Upper lobe of right lung (tissue), 1 donor: ENCODE measurements around the gene GLRX3. TPM values are rescaled to one million over a fixed set of nuclear protein-coding genes. Genes with fewer than 3 reads are reported as not detected.

ENCODE experiments used
- ATAC-seq: fragments of 200-7000 bp; cut with Tn5 transposase; one replicate; pipeline ENCODE4 v1.9.1; 2020; ENCODE audit warnings: mild to moderate bottlenecking, moderate library complexity
- DNase-seq: peaks from one replicate; pipeline ENCODE4 v3.0.0-alpha.2; 2020
- H3K27ac ChIP-seq: fragments of 200-600 bp; one replicate; pipeline ENCODE4 v1.8.0; 2022
- H3K27me3 ChIP-seq: fragments of 200-600 bp; one replicate; pipeline ENCODE4 v1.8.0; 2022; ENCODE audit warnings: mild to moderate bottlenecking
- H3K36me3 ChIP-seq: fragments of 200-600 bp; one replicate; pipeline ENCODE4 v1.8.0; 2022
- H3K4me1 ChIP-seq: fragments of 200-600 bp; one replicate; pipeline ENCODE4 v1.8.0; 2022
- H3K4me3 ChIP-seq: fragments of 200-600 bp; one replicate; pipeline ENCODE4 v1.8.0; 2022; ENCODE audit warnings: mild to moderate bottlenecking
- H3K9me3 ChIP-seq: fragments of 200-600 bp; one replicate; pipeline ENCODE4 v1.8.0; 2022
- CTCF ChIP-seq: fragments of 200-600 bp; IDR thresholded peaks from one replicate; pipeline ENCODE4 v1.8.0; 2022; ENCODE audit warnings: antibody characterized with exemption
- intact Hi-C: fragments of 100-400 bp; cut with DNase I; formaldehyde crosslinking; loops from one replicate; pipeline ENCODE4 v1.11.0; 2022
- total RNA-seq: library from RNA; stranded (reverse); fragmentation: NEBNext Ultra II Directional; extraction: Animal tissue kit (Norgen Biotek cat#: 25700); gene quantifications from one replicate; pipeline ENCODE4 v1.2.1, GENCODE V29; 2021
- donor health status: DM: no; HTN: yes; CAD: no; lungs with severe emphysema.

Gene GLRX3
- total RNA-seq, 1 donor from 2014 or later: 53.1 TPM

DNA sequence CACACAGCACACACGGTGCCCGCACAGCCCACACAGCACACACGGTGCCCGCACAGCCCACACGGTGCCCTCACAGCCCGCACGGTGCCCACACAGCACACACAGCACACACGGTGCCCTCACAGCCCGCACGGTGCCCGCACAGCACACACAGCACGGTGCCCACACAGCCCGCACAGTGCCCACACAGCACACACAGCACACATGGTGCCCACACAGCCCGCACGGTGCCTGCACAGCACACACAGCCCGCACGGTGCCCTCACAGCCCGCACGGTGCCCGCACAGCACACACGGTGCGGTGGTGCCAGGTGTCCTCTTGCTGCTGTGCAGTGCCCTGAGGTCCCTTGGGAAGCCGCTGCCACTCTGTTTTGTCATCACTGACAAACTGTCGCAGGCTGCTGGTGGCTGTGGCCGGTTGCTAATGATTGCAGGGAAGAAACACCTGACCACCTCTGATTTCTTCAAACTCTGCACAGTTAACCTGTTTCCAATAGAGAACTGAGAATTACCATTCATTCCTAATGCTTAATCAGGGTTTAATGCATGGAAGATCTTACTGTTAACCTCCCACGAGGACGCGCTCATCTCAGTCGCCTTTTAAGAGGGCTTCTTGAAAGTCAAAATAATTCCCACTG is 66.9 kb downstream of the GLRX3 start:
- Histone ChIP-seq H3K27ac (no peak overlapping the region), H3K4me1 (no peaks in the 10 kb centered on the region), H3K4me3 (no peak overlapping the region), H3K27me3 (no peaks in the 10 kb centered on the region), H3K36me3 (no peaks in the 10 kb centered on the region), H3K9me3 (no peaks in the 10 kb centered on the region)
- TF ChIP-seq CTCF: no peak
- intact Hi-C loops: no loop called here
- DNase-seq: no peak
- no peak for ATAC-seq

DNA sequence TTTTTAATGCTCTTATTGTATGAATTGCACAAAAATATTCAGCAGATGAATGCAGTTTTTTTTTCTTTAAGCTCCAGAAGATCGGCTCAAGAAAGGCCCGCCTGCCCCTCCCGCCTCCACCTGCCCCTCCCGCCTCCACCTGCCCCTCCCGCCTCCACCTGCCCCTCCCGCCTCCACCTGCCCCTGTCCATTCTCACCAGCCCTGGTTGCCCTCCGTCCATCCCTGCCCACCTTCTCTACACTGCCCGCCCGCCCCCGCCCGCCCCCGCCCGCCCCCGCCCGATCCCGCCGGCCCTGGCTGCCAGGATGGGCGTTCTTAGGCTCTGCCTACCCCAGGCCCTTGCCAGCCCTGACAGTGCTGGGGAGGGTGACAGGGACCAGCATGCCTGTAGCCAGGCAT is 67.4 kb downstream of the GLRX3 start:
- intact Hi-C loops: no loop called here
- no peaks in the 10 kb centered on the region for H3K36me3 ChIP-seq
- ATAC-seq (no peak), DNase-seq (no peak)
- TF ChIP-seq CTCF: no peak
- no peak overlapping the region for H3K27ac ChIP-seq
- no peak overlapping the region for H3K4me3 ChIP-seq
- H3K9me3 ChIP-seq: no peaks in the 10 kb centered on the region
- no peaks in the 10 kb centered on the region for H3K27me3 ChIP-seq
- no peaks in the 10 kb centered on the region for H3K4me1 ChIP-seq

DNA sequence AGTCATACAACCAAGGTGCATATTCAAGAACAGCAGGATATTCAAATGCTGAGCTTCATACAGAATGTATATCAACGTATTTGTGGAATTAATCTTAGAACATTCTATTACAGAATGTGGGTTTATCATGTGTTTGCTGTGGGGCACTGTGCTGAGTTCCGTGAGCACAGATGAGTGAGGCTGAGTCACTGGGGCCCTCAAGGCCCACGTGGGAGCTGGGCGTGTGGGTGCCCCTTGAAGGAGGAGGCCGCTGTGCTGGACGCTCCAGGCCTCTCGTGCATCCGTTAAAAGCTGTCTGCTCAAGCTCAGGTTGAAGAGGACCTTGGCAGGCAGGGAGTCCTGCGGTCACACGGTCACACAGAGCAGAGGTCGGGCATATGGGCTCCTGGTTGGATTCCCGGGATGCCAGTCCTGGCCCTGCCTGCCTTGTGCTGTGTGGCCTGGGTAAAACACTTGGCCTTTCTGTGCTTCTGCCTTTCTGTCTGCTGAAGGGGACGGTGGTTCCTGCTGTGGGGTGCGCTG is 70.1 kb downstream of the GLRX3 start:
- Histone ChIP-seq H3K36me3 (no peaks in the 10 kb centered on the region), H3K4me3 (no peak overlapping the region), H3K27ac (no peak overlapping the region), H3K4me1 (no peaks in the 10 kb centered on the region), H3K9me3 (no peaks in the 10 kb centered on the region), H3K27me3 (no peaks in the 10 kb centered on the region)
- no peak for TF ChIP-seq CTCF
- ATAC-seq (peak; percentile 12), DNase-seq (no peak)
- intact Hi-C loops: no loop called here

DNA sequence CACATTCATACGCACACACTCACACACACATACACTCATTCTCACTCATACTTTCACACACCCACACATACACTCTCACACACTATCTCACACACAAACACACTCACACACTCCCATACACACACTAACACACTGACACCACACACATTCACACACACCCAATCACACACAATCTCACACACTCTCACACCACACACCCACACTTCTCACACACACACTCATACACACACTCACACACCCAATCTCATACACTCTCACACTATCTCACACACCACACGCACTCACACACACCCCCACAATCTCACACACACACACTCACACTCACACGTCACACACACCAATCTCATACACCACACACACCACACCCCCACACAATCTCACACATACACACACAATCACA is 71.0 kb downstream of the GLRX3 start:
- H3K36me3 ChIP-seq: no peaks in the 10 kb centered on the region
- H3K27me3 ChIP-seq: no peaks in the 10 kb centered on the region
- H3K27ac ChIP-seq: no peak overlapping the region
- no peak overlapping the region for H3K4me3 ChIP-seq
- ATAC-seq (no peak), DNase-seq (no peak)
- no peaks in the 10 kb centered on the region for H3K9me3 ChIP-seq
- no peaks in the 10 kb centered on the region for H3K4me1 ChIP-seq
- intact Hi-C loops: no loop called here
- no peak for TF ChIP-seq CTCF

DNA sequence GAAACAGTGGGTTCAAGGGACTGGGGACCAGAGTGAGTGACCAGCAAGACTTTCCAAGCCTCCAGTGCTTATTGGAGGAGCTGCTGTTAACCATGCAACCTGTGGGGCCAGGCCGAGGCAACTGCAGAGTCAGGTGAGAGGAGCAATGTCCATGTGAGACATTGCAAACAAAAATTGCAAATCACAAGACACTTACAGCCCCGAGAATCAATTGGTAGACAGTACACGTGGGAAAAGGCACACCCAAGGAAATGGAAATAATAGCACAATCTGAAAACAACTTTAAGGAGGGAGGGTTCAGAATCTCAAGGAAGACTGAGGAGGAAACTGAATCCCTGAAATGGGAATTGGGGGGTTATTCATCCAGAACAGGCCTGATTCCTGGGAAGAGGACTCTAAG is 72.6 kb downstream of the GLRX3 start:
- intact Hi-C loops: no loop called here
- Histone ChIP-seq H3K4me1 (no peaks in the 10 kb centered on the region), H3K36me3 (no peaks in the 10 kb centered on the region), H3K4me3 (no peak overlapping the region), H3K27ac (no peak overlapping the region), H3K9me3 (no peaks in the 10 kb centered on the region), H3K27me3 (no peaks in the 10 kb centered on the region)
- no peak for ATAC-seq
- TF ChIP-seq CTCF: no peak
- DNase-seq: no peak

DNA sequence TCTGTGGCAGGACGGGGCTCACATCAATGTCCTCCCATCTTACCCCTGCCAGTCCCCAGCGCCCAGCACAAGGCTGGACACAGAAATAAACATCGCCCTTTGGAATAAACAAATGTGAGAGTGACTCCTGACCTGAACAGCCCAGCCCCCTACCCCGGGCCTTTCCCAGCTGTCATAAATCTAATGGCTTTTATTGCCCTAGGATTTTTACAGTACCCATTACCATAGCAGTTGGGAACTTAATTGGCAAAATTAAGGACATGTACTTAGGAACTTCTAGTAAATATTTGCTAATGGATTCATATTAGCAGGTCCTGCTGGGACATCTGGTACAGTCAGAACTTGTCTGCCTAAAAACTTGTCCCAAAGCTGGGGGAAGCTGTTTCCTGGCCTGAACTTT is 76.6 kb downstream of the GLRX3 start:
- intact Hi-C loops: no loop called here
- no peaks in the 10 kb centered on the region for H3K9me3 ChIP-seq
- no peak for TF ChIP-seq CTCF
- no peak overlapping the region for H3K27ac ChIP-seq
- no peaks in the 10 kb centered on the region for H3K27me3 ChIP-seq
- no peak for DNase-seq
- ATAC-seq: no peak
- no peak overlapping the region for H3K4me3 ChIP-seq
- no peaks in the 10 kb centered on the region for H3K36me3 ChIP-seq
- H3K4me1 ChIP-seq: no peaks in the 10 kb centered on the region
